Measurements from ENCODE around the gene SEMA4D. TPM values are rescaled to one million over a fixed set of nuclear protein-coding genes. Genes with fewer than 3 reads are reported as not detected.

The SEMA4D gene
- polyA plus RNA-seq, 1 donor from 2014 or later = 34.0 TPM

- no peak overlapping the region for H3K4me2 ChIP-seq (ENCODE audit: low read length)
- no peaks in the 10 kb centered on the region for H4K20me1 ChIP-seq (ENCODE audit: insufficient read depth)
- no peak overlapping the region for H2AFZ ChIP-seq (ENCODE audit: low read depth, low read length)
- H3K9me3 ChIP-seq (ENCODE audit: low read length) = no peaks in the 10 kb centered on the region
- no peaks in the 10 kb centered on the region for H3K9me2 ChIP-seq (ENCODE audit: insufficient read depth, low read length)
- no peak overlapping the region for H3K9ac ChIP-seq (ENCODE audit: low read length)
- no peak overlapping the region for H3K4me3 ChIP-seq (ENCODE audit: low read length)
- no peak overlapping the region for H3K27ac ChIP-seq (ENCODE audit: low read length)
- no peaks in the 10 kb centered on the region for H3F3A ChIP-seq (ENCODE audit: insufficient read depth, low read length, poor library complexity, severe bottlenecking)
- peaks cover 9% of the 10 kb centered on the region for H3K36me3 ChIP-seq (ENCODE audit: insufficient read depth, low read length)
- H3K79me2 ChIP-seq (replicated peaks; ENCODE audit: insufficient read depth, low read length) = peaks cover 71% of the 10 kb centered on the region
- TF ChIP-seq, protein P1, sequence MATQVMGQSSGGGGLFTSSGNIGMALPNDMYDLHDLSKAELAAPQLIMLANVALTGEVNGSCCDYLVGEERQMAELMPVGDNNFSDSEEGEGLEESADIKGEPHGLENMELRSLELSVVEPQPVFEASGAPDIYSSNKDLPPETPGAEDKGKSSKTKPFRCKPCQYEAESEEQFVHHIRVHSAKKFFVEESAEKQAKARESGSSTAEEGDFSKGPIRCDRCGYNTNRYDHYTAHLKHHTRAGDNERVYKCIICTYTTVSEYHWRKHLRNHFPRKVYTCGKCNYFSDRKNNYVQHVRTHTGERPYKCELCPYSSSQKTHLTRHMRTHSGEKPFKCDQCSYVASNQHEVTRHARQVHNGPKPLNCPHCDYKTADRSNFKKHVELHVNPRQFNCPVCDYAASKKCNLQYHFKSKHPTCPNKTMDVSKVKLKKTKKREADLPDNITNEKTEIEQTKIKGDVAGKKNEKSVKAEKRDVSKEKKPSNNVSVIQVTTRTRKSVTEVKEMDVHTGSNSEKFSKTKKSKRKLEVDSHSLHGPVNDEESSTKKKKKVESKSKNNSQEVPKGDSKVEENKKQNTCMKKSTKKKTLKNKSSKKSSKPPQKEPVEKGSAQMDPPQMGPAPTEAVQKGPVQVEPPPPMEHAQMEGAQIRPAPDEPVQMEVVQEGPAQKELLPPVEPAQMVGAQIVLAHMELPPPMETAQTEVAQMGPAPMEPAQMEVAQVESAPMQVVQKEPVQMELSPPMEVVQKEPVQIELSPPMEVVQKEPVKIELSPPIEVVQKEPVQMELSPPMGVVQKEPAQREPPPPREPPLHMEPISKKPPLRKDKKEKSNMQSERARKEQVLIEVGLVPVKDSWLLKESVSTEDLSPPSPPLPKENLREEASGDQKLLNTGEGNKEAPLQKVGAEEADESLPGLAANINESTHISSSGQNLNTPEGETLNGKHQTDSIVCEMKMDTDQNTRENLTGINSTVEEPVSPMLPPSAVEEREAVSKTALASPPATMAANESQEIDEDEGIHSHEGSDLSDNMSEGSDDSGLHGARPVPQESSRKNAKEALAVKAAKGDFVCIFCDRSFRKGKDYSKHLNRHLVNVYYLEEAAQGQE (IDR thresholded peaks at IDR 0.05; ENCODE audit: borderline replicate concordance) = no peak
- no peak for TF ChIP-seq EP300 (conservative IDR thresholded peaks at IDR 0.05; ENCODE audit: poor library complexity, severe bottlenecking)
- TF ChIP-seq, protein P2, sequence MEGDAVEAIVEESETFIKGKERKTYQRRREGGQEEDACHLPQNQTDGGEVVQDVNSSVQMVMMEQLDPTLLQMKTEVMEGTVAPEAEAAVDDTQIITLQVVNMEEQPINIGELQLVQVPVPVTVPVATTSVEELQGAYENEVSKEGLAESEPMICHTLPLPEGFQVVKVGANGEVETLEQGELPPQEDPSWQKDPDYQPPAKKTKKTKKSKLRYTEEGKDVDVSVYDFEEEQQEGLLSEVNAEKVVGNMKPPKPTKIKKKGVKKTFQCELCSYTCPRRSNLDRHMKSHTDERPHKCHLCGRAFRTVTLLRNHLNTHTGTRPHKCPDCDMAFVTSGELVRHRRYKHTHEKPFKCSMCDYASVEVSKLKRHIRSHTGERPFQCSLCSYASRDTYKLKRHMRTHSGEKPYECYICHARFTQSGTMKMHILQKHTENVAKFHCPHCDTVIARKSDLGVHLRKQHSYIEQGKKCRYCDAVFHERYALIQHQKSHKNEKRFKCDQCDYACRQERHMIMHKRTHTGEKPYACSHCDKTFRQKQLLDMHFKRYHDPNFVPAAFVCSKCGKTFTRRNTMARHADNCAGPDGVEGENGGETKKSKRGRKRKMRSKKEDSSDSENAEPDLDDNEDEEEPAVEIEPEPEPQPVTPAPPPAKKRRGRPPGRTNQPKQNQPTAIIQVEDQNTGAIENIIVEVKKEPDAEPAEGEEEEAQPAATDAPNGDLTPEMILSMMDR (IDR thresholded peaks at IDR 0.05; ENCODE audit: poor library complexity, severe bottlenecking) = no peak
- TF ChIP-seq TAF1 (IDR thresholded peaks at IDR 0.05; ENCODE audit: low read depth) = no peak
- no peak for TF ChIP-seq EZH2 (IDR thresholded peaks at IDR 0.05; ENCODE audit: borderline replicate concordance, insufficient read depth, low read length, poor library complexity, severe bottlenecking)
- no peak for TF ChIP-seq MXI1 (conservative IDR thresholded peaks at IDR 0.05; ENCODE audit: poor library complexity, severe bottlenecking)
- no peak for TF ChIP-seq SMC3 (conservative IDR thresholded peaks at IDR 0.05; ENCODE audit: poor library complexity)
- H3K27me3 ChIP-seq (ENCODE audit: insufficient read depth, low read depth, low read length) = no peaks in the 10 kb centered on the region
Observed at GRCh38 chr9:89315482-89315881, 182.4 kb downstream of the SEMA4D start.

DNA sequence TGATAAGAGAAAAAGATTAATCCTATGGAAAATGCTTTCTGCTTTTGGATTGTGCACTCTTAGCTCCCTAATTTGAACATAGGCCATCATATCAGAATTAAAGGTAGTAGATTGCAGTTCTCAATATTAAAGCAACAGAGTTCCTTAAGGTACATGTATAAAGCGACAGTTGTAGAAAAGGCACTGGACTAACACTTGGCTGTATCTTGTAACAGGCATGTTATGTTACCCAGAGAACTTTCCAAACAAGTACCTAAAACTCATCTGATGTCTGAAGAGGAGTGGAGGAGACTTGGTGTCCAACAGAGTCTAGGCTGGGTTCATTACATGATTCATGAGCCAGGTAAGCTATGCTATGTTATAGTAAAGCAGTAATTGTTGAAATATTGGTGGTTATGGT lies 183.0 kb downstream of the SEMA4D start:
- no peaks in the 10 kb centered on the region for H3K27me3 ChIP-seq (ENCODE audit: insufficient read depth, low read depth, low read length)
- TF ChIP-seq SMC3 (conservative IDR thresholded peaks at IDR 0.05; ENCODE audit: poor library complexity) (no peak), MXI1 (conservative IDR thresholded peaks at IDR 0.05; ENCODE audit: poor library complexity, severe bottlenecking) (no peak), EP300 (conservative IDR thresholded peaks at IDR 0.05; ENCODE audit: poor library complexity, severe bottlenecking) (no peak), EZH2 (IDR thresholded peaks at IDR 0.05; ENCODE audit: borderline replicate concordance, insufficient read depth, low read length, poor library complexity, severe bottlenecking) (no peak), RAD21 (conservative IDR thresholded peaks at IDR 0.05) (no peak), TAF1 (IDR thresholded peaks at IDR 0.05; ENCODE audit: low read depth) (no peak), POLR2AphosphoS5 (IDR thresholded peaks at IDR 0.05) (no peak)
- TF ChIP-seq, protein P1 (IDR thresholded peaks at IDR 0.05; ENCODE audit: borderline replicate concordance) = no peak
- TF ChIP-seq, protein P2 (IDR thresholded peaks at IDR 0.05; ENCODE audit: poor library complexity, severe bottlenecking) = no peak
- H3K79me2 ChIP-seq (replicated peaks; ENCODE audit: insufficient read depth, low read length) = peaks cover 66% of the 10 kb centered on the region
- H3K4me2 ChIP-seq (ENCODE audit: low read length) = no peak overlapping the region
- H2AFZ ChIP-seq (ENCODE audit: low read depth, low read length) = no peak overlapping the region
- H3K9ac ChIP-seq (ENCODE audit: low read length) = no peak overlapping the region
- no peaks in the 10 kb centered on the region for H4K20me1 ChIP-seq (ENCODE audit: insufficient read depth)
- H3K36me3 ChIP-seq (ENCODE audit: insufficient read depth, low read length) = peaks cover 9% of the 10 kb centered on the region
- no peak overlapping the region for H3K27ac ChIP-seq (ENCODE audit: low read length)
- H3K4me3 ChIP-seq (ENCODE audit: low read length) = no peak overlapping the region
- no peaks in the 10 kb centered on the region for H3K9me3 ChIP-seq (ENCODE audit: low read length)
- H3K9me2 ChIP-seq (ENCODE audit: insufficient read depth, low read length) = no peaks in the 10 kb centered on the region
- peaks cover under 1% of the 10 kb centered on the region for H3F3A ChIP-seq (ENCODE audit: insufficient read depth, low read length, poor library complexity, severe bottlenecking)
